Activated CD4-positive, alpha-beta T cell treated with anti-CD3 and anti-CD28 coated beads for 36 hours (primary cell): ENCODE measurements around the gene MYLK2. TPM values are rescaled to one million over a fixed set of nuclear protein-coding genes. Genes with fewer than 3 reads are reported as not detected.
"Not testable (repeated sequence)": the region's sequence is repeated elsewhere in the genome, so short reads cannot be mapped to it uniquely, and the experiment has no call there.

Source experiments
- ATAC-seq: fragments of 200-7000 bp; cut with Tn5 transposase; one replicate; pipeline ENCODE4 v1.10.0; 2021; ENCODE audit warnings: mild to moderate bottlenecking, moderate library complexity
- CTCF ChIA-PET: fragments of 350-600 bp; sonication (Branson Sonifier 250); formaldehyde crosslinking; loops from one replicate; lab custom pipeline; 2021; ENCODE audit warnings: antibody characterized with exemption; lab: Charles Lee
- POLR2A ChIA-PET: fragments of 350-600 bp; sonication (Branson Sonifier 250); formaldehyde crosslinking; loops from one replicate; lab custom pipeline; 2021; ENCODE audit warnings: antibody characterized with exemption, inconsistent platforms; lab: Charles Lee
- DNase-seq: peaks from one replicate; pipeline ENCODE4 v3.0.0-alpha.2; 2020
- H3K27ac Mint-ChIP-seq: one replicate; pipeline ENCODE4 v1.8.0; 2021; ENCODE audit warnings: mixed read lengths
- H3K27me3 Mint-ChIP-seq: one replicate; pipeline ENCODE4 v1.8.0; 2021; ENCODE audit warnings: mixed read lengths
- H3K36me3 Mint-ChIP-seq: one replicate; pipeline ENCODE4 v1.8.0; 2021; ENCODE audit warnings: low read depth, mixed read lengths
- H3K4me1 Mint-ChIP-seq: one replicate; pipeline ENCODE4 v1.8.0; 2021; ENCODE audit warnings: mixed read lengths
- H3K4me3 Mint-ChIP-seq: one replicate; pipeline ENCODE4 v1.8.0; 2021; ENCODE audit warnings: mild to moderate bottlenecking, moderate library complexity, mixed read lengths
- H3K9me3 Mint-ChIP-seq: one replicate; pipeline ENCODE4 v1.8.0; 2021; ENCODE audit warnings: low read depth, mixed read lengths
- intact Hi-C, 2 experiments: fragments of 100-400 bp; cut with DNase I in 1 of 2; cut with micrococcal nuclease in 1 of 2; formaldehyde crosslinking; loops; one replicate each; pipeline versions ENCODE4 v1.14.2 to v1.15.1; 2022 to 2024; cut with DNase I, micrococcal nuclease
- total RNA-seq, 2 experiments: library from RNA; stranded (reverse); gene quantifications; one replicate each; pipeline ENCODE4 v1.2.3, GENCODE V29; 2021

The MYLK2 gene
- total RNA-seq, 2 experiments from 2014 or later = 0.39 TPM

- intact Hi-C loops = loop anchor here in 1 of 2 experiments (10.0 kb wide), 1 partner anchor 128 kb away; the partner anchor contains the start of gene PDRG1
- no peak for ATAC-seq
- no peak for DNase-seq
- no peak overlapping the region for H3K4me3 Mint-ChIP-seq
- H3K27me3 Mint-ChIP-seq = no peaks in the 10 kb centered on the region
- ChIA-PET CTCF (interaction anchor here (0.5 to 0.7 kb wide), 3 partner anchors 264 to 321 kb away, joined by 3 to 5 read pairs (median 4); no protein-coding TSS in a partner anchor), POLR2A (no interaction called here)
- H3K4me1 Mint-ChIP-seq = peaks cover 4% of the 10 kb centered on the region
- no peaks in the 10 kb centered on the region for H3K9me3 Mint-ChIP-seq
- H3K36me3 Mint-ChIP-seq = no peaks in the 10 kb centered on the region
- no peak overlapping the region for H3K27ac Mint-ChIP-seq
These were observed 7.9 kb downstream of the MYLK2 start for GRCh38 chr20:31827059-31827458.

GRCh38 chr20:31828016-31828415, 8.9 kb downstream of the MYLK2 start:
- intact Hi-C loops = loop anchor here in 1 of 2 experiments (10.0 kb wide), 1 partner anchor 127 kb away; the partner anchor contains the start of gene PDRG1
- H3K4me3 Mint-ChIP-seq, H3K36me3 Mint-ChIP-seq, H3K9me3 Mint-ChIP-seq, ATAC-seq, POLR2A ChIA-PET, H3K27ac Mint-ChIP-seq, H3K4me1 Mint-ChIP-seq, DNase-seq, H3K27me3 Mint-ChIP-seq: not testable (repeated sequence)
- CTCF ChIA-PET = interaction anchor here (0.6 kb wide), 1 partner anchor 11 kb away, joined by 3 read pairs; no protein-coding TSS in a partner anchor

GRCh38 chr20:31829731-31830130, 10.6 kb downstream of the MYLK2 start:
- no peak overlapping the region for H3K27ac Mint-ChIP-seq
- no peaks in the 10 kb centered on the region for H3K36me3 Mint-ChIP-seq
- DNase-seq (no peak), ATAC-seq (no peak)
- no peaks in the 10 kb centered on the region for H3K9me3 Mint-ChIP-seq
- POLR2A ChIA-PET = no interaction called here
- H3K27me3 Mint-ChIP-seq = no peaks in the 10 kb centered on the region
- CTCF ChIA-PET = interaction anchor here (0.6 to 1.1 kb wide), 2 partner anchors 17 to 496 kb away, joined by 3 to 4 read pairs; no protein-coding TSS in a partner anchor
- H3K4me1 Mint-ChIP-seq = no peaks in the 10 kb centered on the region
- intact Hi-C loops = loop anchor here in 1 of 2 experiments (10.0 kb wide), 1 partner anchor 125 kb away; the partner anchor contains the start of gene PDRG1
- no peak overlapping the region for H3K4me3 Mint-ChIP-seq

GRCh38 chr20:31830406-31830981, 11.3 kb downstream of the MYLK2 start:
- Mint-ChIP-seq H3K4me1 (no peaks in the 10 kb centered on the region), H3K36me3 (no peaks in the 10 kb centered on the region), H3K4me3 (no peak overlapping the region), H3K27me3 (no peaks in the 10 kb centered on the region), H3K27ac (no peak overlapping the region), H3K9me3 (no peaks in the 10 kb centered on the region)
- ATAC-seq (no peak), DNase-seq (no peak)
- ChIA-PET POLR2A (no interaction called here), CTCF (interaction anchor here (0.6 to 1.1 kb wide), 2 partner anchors 17 to 496 kb away, joined by 3 to 4 read pairs; no protein-coding TSS in a partner anchor)
- intact Hi-C loops = no loop called here

GRCh38 chr20:31831211-31831610, 12.1 kb downstream of the MYLK2 start:
- no peak for ATAC-seq
- H3K36me3 Mint-ChIP-seq = no peaks in the 10 kb centered on the region
- no peak overlapping the region for H3K27ac Mint-ChIP-seq
- H3K4me3 Mint-ChIP-seq = no peak overlapping the region
- no peaks in the 10 kb centered on the region for H3K9me3 Mint-ChIP-seq
- intact Hi-C loops = no loop called here
- peaks cover 4% of the 10 kb centered on the region for H3K4me1 Mint-ChIP-seq
- no peak for DNase-seq
- ChIA-PET POLR2A (no interaction called here), CTCF (interaction anchor here (3.4 kb wide), 1 partner anchor 8 kb away, joined by 15 read pairs; no protein-coding TSS in a partner anchor)
- H3K27me3 Mint-ChIP-seq = no peaks in the 10 kb centered on the region

GRCh38 chr20:31831771-31832306, 12.7 kb downstream of the MYLK2 start:
- no peak for ATAC-seq
- ChIA-PET POLR2A (no interaction called here), CTCF (interaction anchor here (0.6 to 3.4 kb wide), 2 partner anchors 8 to 271 kb away, joined by 3 to 15 read pairs; no protein-coding TSS in a partner anchor)
- DNase-seq = no peak
- H3K36me3 Mint-ChIP-seq = no peaks in the 10 kb centered on the region
- intact Hi-C loops = no loop called here
- H3K4me3 Mint-ChIP-seq = no peak overlapping the region
- H3K27me3 Mint-ChIP-seq = no peaks in the 10 kb centered on the region
- H3K9me3 Mint-ChIP-seq = no peaks in the 10 kb centered on the region
- H3K4me1 Mint-ChIP-seq = peaks cover 5% of the 10 kb centered on the region
- H3K27ac Mint-ChIP-seq = no peak overlapping the region

GRCh38 chr20:31833130-31833930, 14.2 kb downstream of the MYLK2 start:
- peaks cover 5% of the 10 kb centered on the region for H3K4me1 Mint-ChIP-seq
- ATAC-seq (peak; percentile 70), DNase-seq (peak; percentile 79)
- H3K9me3 Mint-ChIP-seq = no peaks in the 10 kb centered on the region
- H3K36me3 Mint-ChIP-seq = no peaks in the 10 kb centered on the region
- intact Hi-C loops = no loop called here
- ChIA-PET CTCF (interaction anchor here (0.6 to 3.4 kb wide), 5 partner anchors 10 to 167 kb away, joined by 3 to 15 read pairs (median 3); no protein-coding TSS in a partner anchor), POLR2A (no interaction called here)
- H3K4me3 Mint-ChIP-seq = no peak overlapping the region
- no peak overlapping the region for H3K27ac Mint-ChIP-seq
- H3K27me3 Mint-ChIP-seq = no peaks in the 10 kb centered on the region

GRCh38 chr20:31833931-31834521, 14.9 kb downstream of the MYLK2 start:
- ATAC-seq = no peak
- Mint-ChIP-seq H3K27me3 (no peaks in the 10 kb centered on the region), H3K36me3 (no peaks in the 10 kb centered on the region), H3K27ac (no peak overlapping the region), H3K4me1 (peaks cover 5% of the 10 kb centered on the region), H3K4me3 (no peak overlapping the region), H3K9me3 (no peaks in the 10 kb centered on the region)
- intact Hi-C loops = no loop called here
- no peak for DNase-seq
- CTCF ChIA-PET = interaction anchor here (0.6 to 3.4 kb wide), 4 partner anchors 10 to 166 kb away, joined by 3 to 15 read pairs (median 3); no protein-coding TSS in a partner anchor
- POLR2A ChIA-PET = no interaction called here

- Mint-ChIP-seq H3K27me3 (no peaks in the 10 kb centered on the region), H3K4me3 (no peak overlapping the region), H3K4me1 (peaks cover 5% of the 10 kb centered on the region), H3K27ac (no peak overlapping the region), H3K36me3 (no peaks in the 10 kb centered on the region), H3K9me3 (no peaks in the 10 kb centered on the region)
- CTCF ChIA-PET = interaction anchor here (0.6 to 2.9 kb wide), 2 partner anchors 12 to 18 kb away, joined by 3 to 19 read pairs; no protein-coding TSS in a partner anchor
- ATAC-seq (no peak), DNase-seq (no peak)
- intact Hi-C loops = no loop called here
- POLR2A ChIA-PET = no interaction called here
These were observed 16.4 kb downstream of the MYLK2 start for GRCh38 chr20:31835554-31835953.

- ATAC-seq = peak; percentile 60
These were observed 17.1 kb downstream of the MYLK2 start for GRCh38 chr20:31835977-31836852.

More at GRCh38 chr20:31835977-31836852, 17.1 kb downstream of the MYLK2 start:
- Mint-ChIP-seq H3K36me3 (no peaks in the 10 kb centered on the region), H3K27ac (no peak overlapping the region), H3K9me3 (no peaks in the 10 kb centered on the region), H3K4me3 (no peak overlapping the region), H3K27me3 (no peaks in the 10 kb centered on the region), H3K4me1 (peaks cover 5% of the 10 kb centered on the region)
- ChIA-PET POLR2A (no interaction called here), CTCF (interaction anchor here (0.6 to 2.9 kb wide), 4 partner anchors 11 to 17 kb away, joined by 3 to 19 read pairs (median 4); no protein-coding TSS in a partner anchor)
- peak; percentile 42 for DNase-seq
- intact Hi-C loops = no loop called here
